RWPE1 (cell line): ENCODE results near the gene TEX2.

Experiments
- CTCF ChIA-PET: fragments of 350-600 bp; sonication (Branson Sonifier 250); formaldehyde crosslinking; extraction: SDS; loops from one replicate; lab custom pipeline; 2021; lab: Yijun Ruan, JAX
- POLR2A ChIA-PET: fragments of 400-600 bp; formaldehyde crosslinking; extraction: SDS; loops from one replicate; lab custom pipeline; 2020; ENCODE audit warnings: antibody characterized with exemption; ENCODE audit not compliant: low non-redundant PET; lab: Yijun Ruan, JAX
- DNase-seq: peaks from one replicate; pipeline ENCODE4 v3.0.0; 2012; ENCODE audit warnings: low spot score
- H3K27ac ChIP-seq: fragments of 450-650 bp; 2 replicates; pipeline ENCODE4 v1.5.1; 2017
- TF ChIP-seq, protein P1 (sequence below): fragments of 450-650 bp; conservative IDR thresholded peaks from 2 replicates; pipeline ENCODE4 v1.5.1; 2017; ENCODE audit warnings: low read depth, mild to moderate bottlenecking

Gene TEX2

DNA sequence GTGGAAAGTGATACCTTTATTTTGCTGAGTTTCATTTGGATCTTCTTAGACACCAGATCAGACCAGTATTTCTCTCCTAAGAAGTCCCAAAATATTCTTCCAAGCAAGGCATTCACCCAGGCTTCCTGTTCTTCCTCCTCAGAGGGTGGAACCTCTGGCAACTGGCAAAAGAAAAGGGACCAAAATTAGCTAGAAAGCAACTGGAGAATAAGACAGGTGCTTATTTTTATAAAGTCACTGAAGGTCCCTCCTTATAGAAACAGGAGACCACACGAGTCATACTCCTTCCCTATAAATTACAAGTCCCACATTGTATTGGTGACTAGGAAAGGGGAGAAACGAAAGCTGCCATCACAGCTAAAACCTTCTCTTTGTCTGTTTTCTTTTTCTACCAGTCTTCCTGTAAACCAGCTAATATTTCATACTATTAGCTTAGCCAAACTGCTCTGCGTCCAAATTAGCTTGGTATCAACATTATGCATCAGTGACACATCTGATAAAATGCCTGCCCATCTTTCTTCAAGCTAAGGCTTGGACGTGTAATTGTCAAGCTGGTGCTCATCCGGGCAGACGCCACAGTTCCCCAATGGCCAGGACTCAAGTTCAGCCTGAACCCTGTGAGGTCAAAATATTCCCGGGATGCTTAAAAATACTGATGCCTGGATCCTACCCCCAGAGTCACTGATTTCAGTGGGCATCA is 85.6 kb downstream of the TEX2 start:
- H3K27ac ChIP-seq = no peak overlapping the region
- TF ChIP-seq, protein P1, sequence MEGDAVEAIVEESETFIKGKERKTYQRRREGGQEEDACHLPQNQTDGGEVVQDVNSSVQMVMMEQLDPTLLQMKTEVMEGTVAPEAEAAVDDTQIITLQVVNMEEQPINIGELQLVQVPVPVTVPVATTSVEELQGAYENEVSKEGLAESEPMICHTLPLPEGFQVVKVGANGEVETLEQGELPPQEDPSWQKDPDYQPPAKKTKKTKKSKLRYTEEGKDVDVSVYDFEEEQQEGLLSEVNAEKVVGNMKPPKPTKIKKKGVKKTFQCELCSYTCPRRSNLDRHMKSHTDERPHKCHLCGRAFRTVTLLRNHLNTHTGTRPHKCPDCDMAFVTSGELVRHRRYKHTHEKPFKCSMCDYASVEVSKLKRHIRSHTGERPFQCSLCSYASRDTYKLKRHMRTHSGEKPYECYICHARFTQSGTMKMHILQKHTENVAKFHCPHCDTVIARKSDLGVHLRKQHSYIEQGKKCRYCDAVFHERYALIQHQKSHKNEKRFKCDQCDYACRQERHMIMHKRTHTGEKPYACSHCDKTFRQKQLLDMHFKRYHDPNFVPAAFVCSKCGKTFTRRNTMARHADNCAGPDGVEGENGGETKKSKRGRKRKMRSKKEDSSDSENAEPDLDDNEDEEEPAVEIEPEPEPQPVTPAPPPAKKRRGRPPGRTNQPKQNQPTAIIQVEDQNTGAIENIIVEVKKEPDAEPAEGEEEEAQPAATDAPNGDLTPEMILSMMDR = no peak
- no peak for DNase-seq
- POLR2A ChIA-PET = no interaction called here
- CTCF ChIA-PET = interaction anchor here (0.6 kb wide), 2 partner anchors 31 to 105 kb away, joined by 3 read pairs; no protein-coding TSS in a partner anchor

- no peak for DNase-seq
- no peak overlapping the region for H3K27ac ChIP-seq
- POLR2A ChIA-PET = no interaction called here
- TF ChIP-seq, protein P1 = no peak
- CTCF ChIA-PET = no interaction called here
Measured at GRCh38 chr17:64176556-64176955, 86.5 kb downstream of the TEX2 start.

GRCh38 chr17:64174686-64175456 is 88.2 kb downstream of the TEX2 start:
- POLR2A ChIA-PET = no interaction called here
- no peak for DNase-seq
- TF ChIP-seq, protein P1 = no peak
- CTCF ChIA-PET = no interaction called here
- peak overlapping the region; percentile 5; the same call in 1 of the 2 replicates for H3K27ac ChIP-seq

- POLR2A ChIA-PET = no interaction called here
Measured at GRCh38 chr17:64173646-64174045, 89.4 kb downstream of the TEX2 start.

DNA sequence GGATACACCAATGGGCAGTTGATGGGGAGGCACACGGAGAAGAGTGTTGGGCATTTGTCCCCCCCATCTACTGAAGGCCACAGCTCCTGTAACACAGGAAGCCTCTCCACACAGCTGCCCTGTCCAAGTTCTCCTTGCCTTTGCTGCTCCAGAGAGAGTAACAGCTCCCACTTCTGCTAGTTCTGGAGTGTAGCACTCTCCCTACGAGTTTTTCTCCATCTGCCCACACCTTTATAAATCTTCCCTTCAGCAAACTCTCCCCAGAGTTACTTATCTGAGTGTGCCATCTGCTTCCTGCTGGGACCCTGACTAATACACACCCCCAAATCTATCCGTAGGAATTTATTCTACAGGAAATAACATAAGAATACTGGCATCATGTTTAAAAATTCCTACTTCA is 90.5 kb downstream of the TEX2 start:
- CTCF ChIA-PET = interaction anchor here (0.6 kb wide), 1 partner anchor 1622 kb away, joined by 4 read pairs; no protein-coding TSS in a partner anchor
- POLR2A ChIA-PET = no interaction called here
- no peak for DNase-seq
- TF ChIP-seq, protein P1 = no peak
- no peak overlapping the region; the same call in 1 of the 2 replicates for H3K27ac ChIP-seq

More at GRCh38 chr17:64173646-64174045, 89.4 kb downstream of the TEX2 start:
- TF ChIP-seq, protein P1 = no peak
- CTCF ChIA-PET = no interaction called here
- DNase-seq = no peak
- H3K27ac ChIP-seq = no peak overlapping the region

- CTCF ChIA-PET = no interaction called here
- TF ChIP-seq, protein P1 = no peak
- DNase-seq = peak; percentile 60
- peak overlapping the region; percentile 63 for H3K27ac ChIP-seq
- POLR2A ChIA-PET = no interaction called here
Measured at GRCh38 chr17:64171041-64171440, 92.0 kb downstream of the TEX2 start.
